Right lobe of liver (tissue), 6 donors: ENCODE data around the gene DCANP1. TPM values are rescaled to one million over a fixed set of nuclear protein-coding genes. Genes with fewer than 3 reads are reported as not detected.
A peak's percentile ranks its signal among the peaks of the same experiment; 100 is the strongest.

Experiments
- ATAC-seq, 4 donors: fragments of 200-7000 bp; cut with Tn5 transposase; one replicate each; pipeline ENCODE4 v1.9.1; 2020; ENCODE audit warnings: mild to moderate bottlenecking in 4 of 4, moderate library complexity in 4 of 4
- DNase-seq, 3 donors: peaks; one replicate each; pipeline ENCODE4 v3.0.0-alpha.2; 2020
- H3K27ac ChIP-seq, 3 donors: fragments of 200-600 bp; one replicate each; pipeline ENCODE4 v1.8.0; 2022
- H3K27me3 ChIP-seq, 2 donors: fragments of 200-600 bp; one replicate each; pipeline ENCODE4 v1.8.0; 2022
- H3K36me3 ChIP-seq, 4 donors: fragments of 200-600 bp; sonication (generic) in 1 of 4; one replicate each; pipeline versions ENCODE4 v1.5.1 to v1.8.0; 2017 to 2022; ENCODE audit warnings: control low read depth in 1 of 4
- H3K4me1 ChIP-seq, 4 donors: fragments of 200-600 bp; sonication (generic) in 1 of 4; one replicate each; pipeline versions ENCODE4 v1.5.1 to v1.8.0; 2017 to 2022; ENCODE audit warnings: control low read depth in 1 of 4
- H3K4me3 ChIP-seq, 3 donors: fragments of 200-600 bp; one replicate each; pipeline ENCODE4 v1.8.0; 2022
- H3K9me3 ChIP-seq, 4 donors: fragments of 200-600 bp; sonication (generic) in 1 of 4; one replicate each; pipeline versions ENCODE4 v1.5.1 to v1.8.0; 2017 to 2022; ENCODE audit warnings: control low read depth in 1 of 4
- CTCF ChIP-seq, 4 donors: fragments of 200-600 bp in 3 of 4; fragments of 450-650 bp in 1 of 4; IDR thresholded peaks; one replicate each; pipeline versions ENCODE4 v1.5.1 to v1.8.0; 2016 to 2022; ENCODE audit warnings: antibody characterized with exemption in 4 of 4, mild to moderate bottlenecking in 2 of 4
- POLR2A ChIP-seq: fragments of 450-650 bp; IDR thresholded peaks from one replicate; pipeline ENCODE4 v1.6.1; 2017; ENCODE audit warnings: antibody characterized with exemption, mild to moderate bottlenecking
- WGBS: methylation state at CpG from one replicate; pipeline ENCODE4 v1.1.6; 2018; ENCODE audit warnings: low coverage, low lambda C conversion rate; ENCODE audit not compliant: insufficient coverage; ENCODE audit errors: missing lambda C conversion rate; 5-methylcytosine and 5-hydroxymethylcytosine counted together
- intact Hi-C, 2 donors: fragments of 100-400 bp; cut with DNase I; formaldehyde crosslinking; loops; one replicate each; pipeline versions ENCODE4 v1.11.2 to v1.14.1; 2022
- total RNA-seq, 6 experiments: library from RNA; depleted of rRNA in 2 of 6; stranded (reverse); fragments of >200 nt in 2 of 6; fragmentation: NEBNext Ultra II Directional in 3 of 6; extraction: Animal tissue kit (Norgen Biotek cat#: 25700) in 3 of 6; gene quantifications; one replicate each; pipeline versions ENCODE4 v1.1.0 to v1.2.4, GENCODE V29; 2016 to 2023
- donor health status: DM: no; HTN: yes; CAD: no.
- donor health status: DM: no; HTN: no; CAD: no.
- donor health status: DM: no; HTN: no; CAD: no.
- donor health status: DM: no; HTN: yes; CAD: no.
- donor health status: DM: no; HTN: yes; CAD: no.

Gene DCANP1
- total RNA-seq, 6 experiments from 2014 or later, result not detected

DNA sequence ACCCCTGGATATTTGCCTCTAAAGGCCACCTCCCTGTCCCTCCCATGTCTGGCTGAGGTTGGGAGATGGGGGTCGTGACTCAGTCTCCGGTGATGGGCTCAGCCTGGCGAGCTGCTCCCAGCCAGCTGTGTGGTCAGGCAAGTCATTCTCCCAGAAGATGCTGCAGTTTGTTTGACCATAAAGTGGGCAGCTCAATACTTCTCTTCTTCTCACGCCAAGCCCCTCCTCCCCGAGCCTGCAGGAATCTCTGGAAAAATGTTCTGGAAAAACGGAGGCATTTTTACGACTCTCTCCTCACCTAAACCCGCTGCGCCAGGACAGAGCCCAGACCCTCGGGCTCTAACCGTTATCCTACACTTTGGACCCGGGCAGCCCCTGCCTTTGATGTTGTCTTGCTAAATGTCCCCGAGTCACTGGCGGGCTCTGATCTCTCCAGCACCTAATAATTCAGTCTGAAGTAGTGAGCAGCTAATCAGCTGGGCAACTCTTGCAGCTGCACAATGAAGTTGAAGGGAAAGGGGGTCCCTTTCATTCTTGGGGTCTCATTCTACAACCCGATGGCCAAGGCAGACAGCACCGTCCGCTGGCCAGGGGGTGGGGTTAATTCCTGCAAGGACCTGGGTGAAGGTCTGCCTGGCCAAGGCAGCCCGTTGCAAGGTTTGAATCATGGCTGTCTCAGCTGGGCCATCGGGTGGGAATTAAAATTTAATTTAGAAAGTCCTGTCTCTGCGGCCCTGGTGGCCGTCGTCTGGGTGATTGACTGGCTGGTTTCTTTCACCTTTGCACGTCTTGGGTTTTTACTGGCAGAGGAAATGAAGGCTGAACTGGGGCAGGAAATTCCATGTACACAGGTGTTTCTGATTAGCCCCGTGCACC lies 12.3 kb downstream of the DCANP1 start:
- Histone ChIP-seq H3K4me1 (no peaks in the 10 kb centered on the region), H3K27me3 (no peaks in the 10 kb centered on the region), H3K9me3 (no peaks in the 10 kb centered on the region), H3K36me3 (no peaks in the 10 kb centered on the region), H3K4me3 (no peak overlapping the region), H3K27ac (no peak overlapping the region)
- WGBS, result 48% methylated on average over 18 of the region's 24 CpGs
- intact Hi-C loops, result no loop called here
- ATAC-seq (no peak), DNase-seq (peak in 1 of 3 donors; percentile 22)
- TF ChIP-seq POLR2A, result no peak
- no peak for TF ChIP-seq CTCF (IDR thresholded peaks at IDR 0.05)

DNA sequence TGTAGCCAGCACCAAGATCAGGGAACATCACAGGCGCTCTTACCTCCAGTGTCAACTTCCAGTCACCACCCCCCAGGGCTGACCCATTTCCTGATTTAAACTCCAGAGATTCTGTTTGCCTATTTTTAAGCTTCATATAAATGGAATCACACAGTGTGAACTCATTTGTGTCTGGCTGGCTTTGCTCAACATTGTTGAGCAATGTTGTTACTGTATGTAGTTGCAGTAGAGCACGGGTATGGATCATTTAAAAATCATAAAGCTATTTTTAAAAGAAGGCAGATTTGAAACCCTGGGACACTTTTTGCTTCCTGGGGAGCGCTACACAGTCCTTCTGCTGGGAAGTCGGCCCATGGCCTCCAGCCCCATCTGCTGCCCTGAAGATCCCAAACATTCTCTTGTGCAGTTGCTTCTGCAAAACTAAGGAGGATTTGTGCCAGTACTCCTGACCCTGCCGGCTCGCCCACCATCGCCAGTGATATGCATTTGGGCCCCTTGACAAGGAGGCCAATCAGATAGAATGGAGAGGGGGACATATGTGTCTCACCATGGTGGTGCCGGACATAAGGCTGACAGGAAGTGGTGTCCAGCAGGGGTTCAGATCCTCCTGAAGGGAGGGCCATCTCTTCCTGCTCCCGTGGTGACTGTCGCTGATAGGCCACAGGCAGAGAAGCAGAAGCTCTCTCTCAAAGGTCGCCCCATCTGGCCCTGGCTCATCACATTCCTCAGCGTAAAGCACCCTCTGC lies 13.3 kb downstream of the DCANP1 start:
- Histone ChIP-seq H3K4me1 (no peaks in the 10 kb centered on the region), H3K9me3 (no peaks in the 10 kb centered on the region), H3K27ac (peak overlapping the region in 1 of 3 donors; percentile 3), H3K4me3 (no peak overlapping the region), H3K36me3 (no peaks in the 10 kb centered on the region), H3K27me3 (no peaks in the 10 kb centered on the region)
- ATAC-seq, result peak; percentile 20 to 61 (median 48)
- intact Hi-C loops, result no loop called here
- TF ChIP-seq POLR2A, result no peak
- no peak for TF ChIP-seq CTCF (IDR thresholded peaks at IDR 0.05)
- WGBS, result 79% methylated on average over 5 of the region's 12 CpGs
- DNase-seq, result peak in 1 of 3 donors; percentile 33

DNA sequence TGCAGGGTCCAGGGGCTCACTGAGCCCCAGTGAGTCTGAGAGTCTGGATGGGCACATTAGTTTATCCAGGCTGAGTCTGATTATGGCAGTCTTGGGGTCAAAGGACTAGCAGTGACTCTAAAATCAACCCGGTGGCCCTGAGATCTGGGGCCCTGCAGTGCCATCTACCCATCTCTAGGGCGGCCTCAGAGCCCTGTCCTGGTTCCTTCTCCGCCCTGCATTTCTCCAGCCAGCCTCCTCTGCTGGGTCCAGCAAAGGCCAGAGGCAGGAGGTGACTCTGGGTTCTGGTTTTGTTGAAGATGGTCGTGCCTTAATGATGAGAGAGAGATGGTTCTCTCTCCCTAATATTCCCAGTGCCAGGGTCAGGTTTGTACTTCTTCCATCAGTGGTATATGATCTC lies 15.0 kb downstream of the DCANP1 start:
- intact Hi-C loops, result no loop called here

DNA sequence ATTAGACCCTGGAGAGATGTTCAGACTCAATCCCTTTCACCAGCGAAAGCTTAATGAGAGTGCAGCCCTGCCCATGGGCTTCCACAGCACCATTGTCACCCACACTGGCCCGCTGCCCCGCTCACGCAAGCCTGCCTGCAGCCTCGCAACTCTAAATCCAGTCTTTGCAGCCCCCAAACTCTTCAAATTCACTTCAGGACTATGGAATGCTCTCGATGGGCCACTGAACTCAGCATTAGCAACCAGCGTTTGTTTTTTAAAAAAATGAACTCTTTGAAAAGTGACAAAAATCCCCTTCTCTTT lies 17.1 kb downstream of the DCANP1 start:
- no peaks in the 10 kb centered on the region for H3K9me3 ChIP-seq
- H3K27me3 ChIP-seq, result no peaks in the 10 kb centered on the region
- intact Hi-C loops, result no loop called here
- H3K36me3 ChIP-seq, result no peaks in the 10 kb centered on the region
- H3K4me1 ChIP-seq, result no peaks in the 10 kb centered on the region
- TF ChIP-seq POLR2A (no peak), CTCF (IDR thresholded peaks at IDR 0.05) (no peak)
- H3K27ac ChIP-seq, result no peak overlapping the region
- ATAC-seq (no peak), DNase-seq (no peak)
- H3K4me3 ChIP-seq, result no peak overlapping the region
- WGBS, result 67% methylated on average over 5 of the region's 7 CpGs

More for the DNA sequence above, 15.0 kb downstream of the DCANP1 start:
- Histone ChIP-seq H3K9me3 (no peaks in the 10 kb centered on the region), H3K27ac (no peak overlapping the region), H3K27me3 (no peaks in the 10 kb centered on the region), H3K4me1 (no peaks in the 10 kb centered on the region), H3K4me3 (no peak overlapping the region), H3K36me3 (no peaks in the 10 kb centered on the region)
- TF ChIP-seq CTCF (IDR thresholded peaks at IDR 0.05), result no peak
- TF ChIP-seq POLR2A, result no peak
- ATAC-seq (no peak), DNase-seq (no peak)
- 82% methylated on average over 1 of the region's 4 CpGs for WGBS
